GM15510 (cell line): ENCODE measurements around the gene RNF141.

Experiments
- POLR2A ChIP-seq: IDR thresholded peaks from 3 replicates; pipeline ENCODE4 v1.6.1; 2011; ENCODE audit warnings: borderline replicate concordance; ENCODE audit not compliant: insufficient read length; ENCODE audit errors: extremely low read depth

Gene RNF141

DNA sequence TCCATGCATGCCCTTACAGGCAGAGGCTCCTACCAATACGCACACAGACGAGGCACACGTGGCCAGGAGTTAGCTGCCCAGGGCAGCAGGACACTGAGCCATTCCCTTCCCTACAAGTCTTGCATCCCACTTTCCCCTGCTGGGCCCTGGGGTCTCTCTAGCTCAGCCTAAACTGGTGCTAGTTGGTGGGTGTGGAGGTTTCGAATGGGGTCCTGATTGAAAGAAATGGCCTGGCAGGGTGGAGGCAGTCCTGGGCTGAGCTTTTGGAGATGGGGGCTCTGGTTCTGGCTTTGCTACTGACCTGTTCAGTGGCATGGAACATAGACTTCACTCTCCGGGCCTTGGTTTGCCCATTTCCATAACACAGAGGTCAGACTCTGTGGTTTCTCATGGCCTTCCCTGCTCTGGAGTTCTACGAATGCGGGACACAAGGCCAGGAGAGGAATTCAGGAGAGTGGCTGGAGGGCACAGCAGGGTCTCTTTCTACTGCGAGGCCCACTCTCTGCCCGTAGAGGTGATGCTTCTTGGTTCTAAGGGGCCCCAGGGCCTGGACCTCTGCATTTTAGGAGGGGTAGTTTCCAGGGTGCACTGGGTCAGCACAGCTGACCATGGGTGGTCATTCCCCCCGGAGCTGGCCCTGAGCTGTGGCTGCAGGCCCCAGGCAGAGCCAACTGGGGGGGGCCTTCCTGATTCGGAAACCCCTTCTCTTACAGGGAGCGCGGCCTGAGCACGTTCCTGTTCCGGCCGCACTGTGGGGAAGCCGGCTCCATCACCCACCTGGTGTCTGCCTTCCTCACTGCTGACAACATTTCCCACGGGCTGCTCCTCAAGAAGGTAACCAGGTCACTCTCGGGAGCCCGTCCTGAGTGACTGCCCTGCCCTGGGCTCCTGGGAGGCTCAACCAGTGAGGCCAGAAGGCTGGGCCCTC is 40.0 kb downstream of the RNF141 start:
- TF ChIP-seq POLR2A, result no peak

DNA sequence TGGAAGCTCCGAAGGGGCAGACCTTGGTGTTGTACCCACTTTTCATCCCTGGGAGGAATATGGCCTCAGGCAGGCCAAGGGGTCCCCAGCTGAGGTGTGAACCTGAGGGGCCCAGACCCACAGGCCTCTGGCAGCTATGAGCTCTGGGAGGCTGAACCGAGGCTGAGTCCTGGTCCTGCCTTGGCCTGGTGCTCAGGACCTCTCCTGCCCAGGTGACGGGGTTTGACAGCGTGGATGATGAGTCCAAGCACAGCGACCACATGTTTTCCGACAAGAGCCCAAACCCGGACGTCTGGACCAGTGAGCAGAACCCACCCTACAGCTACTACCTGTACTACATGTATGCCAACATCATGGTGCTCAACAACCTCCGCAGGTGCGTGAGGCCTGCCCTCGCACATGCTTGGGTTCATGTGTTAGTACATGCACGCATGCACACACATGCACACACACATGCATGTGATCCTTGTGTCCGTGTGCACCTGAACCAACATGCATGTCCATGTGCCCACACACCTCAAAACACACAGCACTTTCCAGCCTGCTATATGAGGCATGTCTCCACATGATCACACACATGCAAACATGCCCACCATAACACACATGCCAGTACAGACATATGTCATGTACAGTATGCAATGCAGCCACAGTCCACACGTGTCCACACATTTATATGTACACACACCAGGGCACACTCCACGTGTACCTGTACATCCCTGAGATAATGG is 40.9 kb downstream of the RNF141 start:
- TF ChIP-seq POLR2A, result no peak

DNA sequence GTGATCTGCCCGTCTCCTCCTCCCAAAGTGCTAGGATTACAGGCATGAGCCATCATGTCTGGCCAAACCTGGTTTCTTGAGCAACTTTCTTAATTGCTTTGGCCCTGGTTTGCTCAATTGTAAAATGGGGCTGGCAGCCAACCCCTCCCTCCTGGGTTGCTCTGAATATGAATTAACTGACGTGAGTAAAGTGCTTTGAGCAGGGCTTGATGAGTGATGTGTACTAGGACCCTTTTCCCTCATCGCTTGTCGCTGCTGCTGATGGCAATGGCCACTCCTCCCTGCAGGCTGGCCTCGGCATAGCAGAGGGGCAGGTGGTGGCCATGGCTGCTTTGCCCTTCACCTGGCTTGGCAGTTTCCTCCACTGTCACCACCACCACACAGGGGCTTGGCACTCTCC is 41.5 kb downstream of the RNF141 start:
- no peak for TF ChIP-seq POLR2A

DNA sequence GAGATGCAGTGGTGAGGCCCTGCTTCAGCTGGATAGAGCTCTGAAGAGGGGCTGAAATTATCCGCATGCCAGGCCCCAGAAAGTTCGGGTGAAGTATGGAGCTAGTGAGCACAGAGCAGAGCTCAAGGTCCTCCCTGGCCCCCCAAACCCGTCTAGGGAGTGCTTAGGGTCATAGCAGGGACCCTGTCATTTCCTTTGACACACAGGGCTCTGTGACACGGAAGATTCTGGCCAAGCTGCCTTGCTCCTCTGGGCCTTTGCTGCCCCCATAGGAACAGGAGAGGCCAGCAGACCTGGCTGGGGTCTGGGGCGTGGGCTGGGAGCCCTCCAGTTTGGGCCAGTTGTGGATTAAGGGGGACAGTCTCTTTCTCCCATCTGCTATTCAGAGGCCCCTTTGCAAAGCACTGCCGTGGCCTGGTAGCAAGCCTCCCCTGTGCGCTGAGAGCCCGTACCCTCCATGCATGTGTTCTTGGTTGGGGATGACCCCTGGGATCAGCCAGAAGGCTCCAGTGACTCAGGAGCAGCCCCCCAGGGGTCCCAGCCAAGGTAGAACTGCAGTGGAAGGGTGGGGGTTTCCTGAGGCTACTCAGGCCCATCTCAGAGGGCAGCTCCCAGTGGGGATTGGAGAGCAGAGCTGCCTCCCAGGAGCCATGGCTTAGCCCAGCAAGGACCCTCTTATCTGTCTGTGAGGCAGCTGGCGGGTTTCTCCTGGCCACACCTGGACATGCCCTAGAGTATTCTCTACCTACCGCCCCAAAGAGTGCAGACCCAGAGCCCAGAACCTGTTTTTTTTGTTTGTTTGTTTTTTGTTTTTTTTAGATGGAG is 42.3 kb downstream of the RNF141 start:
- no peak for TF ChIP-seq POLR2A

DNA sequence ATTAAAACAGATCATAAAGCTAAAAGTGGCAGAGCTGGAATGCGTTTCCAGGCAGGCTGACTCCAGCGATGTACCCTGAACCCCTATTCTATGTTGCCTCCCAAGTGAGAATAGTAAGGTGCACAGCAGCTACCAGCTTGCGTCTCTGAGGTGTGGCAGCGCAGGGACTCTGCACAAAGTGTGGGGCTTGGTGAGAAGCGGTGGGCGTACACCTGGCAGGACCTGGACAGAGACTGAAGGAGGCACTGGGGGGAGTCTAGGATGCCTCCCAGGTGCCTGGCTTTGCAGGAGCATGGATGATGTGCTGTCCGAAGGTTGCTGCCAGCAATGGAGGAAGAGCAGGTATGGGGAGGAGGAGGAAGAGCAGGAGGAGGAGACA is 43.0 kb downstream of the RNF141 start:
- TF ChIP-seq POLR2A, result no peak

DNA sequence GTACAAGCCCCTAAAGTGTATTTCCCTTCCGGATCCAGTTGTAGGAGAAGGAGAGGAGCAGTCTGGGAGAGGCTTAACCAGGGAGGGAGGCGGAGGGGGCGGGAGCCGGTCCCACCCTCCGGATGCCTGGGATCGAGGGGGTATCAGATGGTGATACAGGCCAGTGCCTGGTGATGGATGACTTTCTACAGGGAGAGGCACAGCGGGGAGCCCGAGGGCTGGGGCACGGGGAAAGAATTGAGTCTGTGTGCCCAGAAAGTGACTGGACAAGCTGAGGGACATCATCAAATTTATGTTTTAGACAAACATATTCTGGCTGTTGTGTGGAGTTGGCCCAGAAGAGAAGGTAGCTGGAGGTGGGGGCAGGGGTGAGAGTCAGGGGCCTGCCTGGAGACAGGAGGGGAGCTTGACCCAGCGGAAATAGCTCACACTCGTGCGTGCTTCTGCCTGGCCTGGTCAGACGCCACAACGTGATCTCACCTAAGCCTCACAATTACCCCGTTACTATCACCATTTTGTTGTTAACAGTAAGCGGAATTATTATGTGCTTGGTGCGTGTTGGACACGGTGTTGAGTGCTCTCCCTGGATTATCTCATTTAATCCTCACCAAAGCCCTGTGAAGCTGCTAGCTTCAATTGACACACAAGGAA is 43.5 kb downstream of the RNF141 start:
- no peak for TF ChIP-seq POLR2A

DNA sequence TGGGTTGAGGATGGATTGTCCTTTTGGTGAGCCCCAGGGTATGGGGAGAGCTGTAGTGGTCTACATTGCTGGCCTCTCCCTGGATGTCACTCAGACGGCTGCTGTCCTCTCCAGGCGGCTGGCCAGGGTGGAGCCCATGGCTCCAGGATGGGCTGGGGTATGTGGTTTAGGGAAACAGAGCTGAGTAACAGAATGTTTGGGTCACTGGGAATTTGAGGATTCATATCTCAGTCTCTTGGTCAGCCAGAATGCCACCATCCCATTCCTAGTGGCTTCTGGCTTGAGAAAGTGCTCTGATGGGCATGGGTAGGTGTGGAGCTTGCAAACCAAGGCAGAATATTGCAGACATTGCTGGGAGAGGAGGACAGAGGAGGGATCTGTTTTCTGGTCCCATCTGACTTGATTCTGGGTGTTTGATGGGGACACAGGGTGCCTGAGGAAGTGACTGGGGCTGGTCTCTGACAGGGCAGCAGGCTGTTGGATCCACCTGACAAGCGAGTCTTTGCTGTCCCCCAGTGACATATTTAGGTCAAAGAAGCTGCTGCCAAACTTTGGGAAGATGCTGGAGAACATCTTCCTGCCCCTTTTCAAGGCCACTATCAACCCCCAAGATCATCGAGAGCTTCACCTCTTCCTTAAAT is 44.6 kb downstream of the RNF141 start:
- TF ChIP-seq POLR2A, result no peak

DNA sequence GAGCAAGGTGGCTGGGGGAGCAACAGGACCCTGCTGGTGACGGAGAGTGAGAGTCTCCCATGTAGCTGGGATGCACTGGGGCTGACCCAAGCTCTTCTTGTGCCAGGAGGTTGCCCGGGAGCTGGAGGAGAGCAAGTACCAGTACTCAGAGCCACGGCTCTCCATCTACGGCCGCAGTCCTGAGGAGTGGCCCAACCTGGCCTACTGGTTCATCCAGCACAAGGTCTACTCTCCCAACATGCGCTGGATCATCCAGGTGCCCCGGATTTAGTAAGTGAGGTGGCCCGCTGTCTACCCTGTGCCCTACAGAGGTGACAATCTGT is 45.6 kb downstream of the RNF141 start:
- TF ChIP-seq POLR2A, result no peak

DNA sequence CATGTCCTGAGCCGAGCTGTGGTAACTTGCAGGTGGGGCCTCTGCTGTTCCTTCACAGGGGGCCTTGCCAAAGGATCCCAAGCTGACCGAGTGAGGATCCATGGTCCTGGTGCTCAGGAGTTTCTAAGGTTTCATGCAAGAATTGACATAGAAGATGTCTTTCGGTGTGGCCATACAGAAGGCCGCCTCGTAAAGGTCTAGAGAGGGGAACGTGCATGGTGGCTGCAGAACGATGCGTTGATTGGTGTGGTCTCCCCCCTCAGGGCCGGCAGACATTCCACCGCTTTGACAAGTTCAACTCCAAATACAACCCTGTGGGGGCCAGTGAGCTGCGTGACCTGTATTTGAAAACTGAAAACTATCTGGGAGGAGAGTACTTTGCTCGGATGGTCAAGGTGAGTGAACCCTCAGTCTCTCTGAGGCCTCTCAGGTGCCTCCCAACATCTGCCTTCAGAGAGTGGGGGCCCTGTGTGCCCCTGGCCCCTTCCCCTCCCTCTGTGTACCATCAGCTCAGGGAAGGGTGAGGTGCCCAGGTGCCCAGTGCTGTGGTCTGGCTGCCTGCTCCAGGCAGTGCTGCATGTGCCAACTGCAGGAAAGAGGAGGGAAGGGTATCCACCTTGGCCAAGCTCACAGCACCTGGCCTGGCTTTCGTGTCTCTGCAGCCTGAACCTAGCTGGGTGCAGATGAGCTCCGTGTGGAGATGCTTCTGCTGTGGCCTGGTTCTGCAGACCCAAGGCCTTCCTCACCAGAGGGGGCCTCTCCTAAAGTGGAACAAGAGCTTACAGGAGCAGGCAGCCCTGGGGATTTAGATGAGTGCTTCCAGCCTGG is 46.1 kb downstream of the RNF141 start:
- TF ChIP-seq POLR2A, result no peak

DNA sequence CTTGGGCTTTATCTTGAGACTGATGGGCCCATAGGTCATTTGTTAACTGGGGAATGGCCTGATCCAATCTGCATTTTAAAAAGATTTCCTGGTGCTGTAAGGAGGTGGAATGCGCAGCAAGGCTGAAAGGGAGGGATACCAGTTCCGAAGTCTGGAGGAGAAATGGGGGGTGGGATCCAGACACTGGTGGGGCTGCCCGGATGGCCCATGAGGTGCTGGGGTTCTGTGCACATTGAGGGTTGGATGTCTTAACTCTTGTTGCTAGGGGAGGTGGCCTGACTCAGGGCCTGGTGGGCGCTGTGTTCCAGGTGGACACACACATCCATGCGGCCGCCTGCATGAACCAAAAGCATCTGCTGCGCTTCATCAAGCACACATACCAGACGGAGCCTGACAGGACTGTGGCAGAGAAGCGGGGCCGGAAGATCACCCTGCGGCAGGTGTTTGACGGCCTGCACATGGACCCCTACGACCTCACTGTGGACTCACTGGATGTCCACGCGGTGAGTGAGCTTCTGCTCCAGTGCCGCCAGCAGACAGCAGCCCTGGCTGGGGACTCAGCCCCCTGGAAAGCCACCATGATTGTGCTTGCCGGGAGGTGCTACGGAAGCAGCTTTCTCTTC is 47.8 kb downstream of the RNF141 start:
- no peak for TF ChIP-seq POLR2A

DNA sequence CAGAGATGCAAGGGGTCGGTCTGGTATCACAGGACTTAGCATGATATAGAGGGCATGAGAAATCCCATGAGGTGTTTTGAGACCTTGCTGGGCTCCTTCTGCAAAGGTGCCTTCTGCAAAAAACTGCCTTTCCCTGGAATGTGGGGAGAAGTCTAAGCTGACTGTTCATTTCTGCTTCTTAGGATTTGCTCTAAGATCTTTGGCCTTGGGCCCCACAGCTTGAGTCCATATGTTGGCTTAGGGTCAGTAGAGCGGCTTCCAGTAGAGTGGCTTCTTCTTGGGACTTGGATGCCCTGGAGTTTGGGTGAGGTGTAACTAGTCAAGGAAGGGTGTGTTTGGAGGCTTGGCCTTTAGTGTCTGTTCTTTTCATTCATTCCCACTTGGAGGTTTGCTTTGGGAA is 48.9 kb downstream of the RNF141 start:
- TF ChIP-seq POLR2A, result no peak

DNA sequence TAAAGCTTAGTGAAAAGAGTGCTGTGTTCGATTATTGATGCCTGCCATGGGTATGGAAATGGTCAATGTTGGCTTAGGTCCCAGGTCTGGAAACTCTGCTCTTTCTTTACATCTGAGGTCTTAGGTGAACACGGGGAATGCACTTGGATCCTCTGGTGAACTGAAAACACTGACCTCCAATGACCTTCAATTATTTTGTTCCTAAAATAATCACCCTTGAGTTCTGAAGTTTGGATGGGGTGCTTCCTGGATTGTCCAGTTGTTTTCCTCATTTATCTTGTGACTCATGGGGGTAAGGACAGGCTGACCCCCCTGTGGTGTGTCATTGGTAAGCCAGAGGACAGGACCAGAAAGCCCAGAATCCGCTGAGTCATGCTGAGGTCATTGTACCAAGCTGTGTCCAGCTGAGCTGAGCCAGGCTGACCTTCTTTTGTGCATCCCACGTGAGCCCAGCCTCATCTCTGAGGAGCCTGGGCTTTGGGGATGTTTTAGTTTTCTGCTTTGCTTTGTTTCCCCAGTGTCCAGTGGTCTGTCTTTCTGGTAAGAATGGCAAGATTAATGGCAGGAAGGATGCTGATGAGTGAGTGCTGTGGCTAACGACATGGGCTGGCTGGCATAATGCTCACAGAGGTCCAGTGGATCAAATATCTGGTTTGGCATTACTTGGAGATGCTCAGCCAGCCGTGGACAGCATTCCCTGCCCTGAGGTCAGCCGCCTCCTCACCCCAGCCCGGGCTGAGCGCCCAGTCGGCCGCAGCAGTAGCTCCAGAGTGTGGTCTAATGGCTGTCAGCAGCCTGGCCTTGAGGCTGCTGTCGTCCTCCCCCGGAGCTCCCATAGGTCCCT is 50.4 kb downstream of the RNF141 start:
- TF ChIP-seq POLR2A, result no peak
